HG02943 (cell line): ENCODE data around the gene HTT.

ENCODE experiments used
- ATAC-seq: cut with Tn5 transposase; IDR thresholded peaks from one replicate; pipeline ENCODE4 v1.9.1; 2021; ENCODE audit warnings: mild to moderate bottlenecking, low read depth, moderate library complexity; ENCODE audit not compliant: unreplicated experiment

HTT gene

GRCh38 chr4:3244747-3245146, 170.3 kb downstream of the HTT start:
- no peak for ATAC-seq

GRCh38 chr4:3245676-3246075, 171.2 kb downstream of the HTT start:
- ATAC-seq = no peak

GRCh38 chr4:3246458-3247398, 172.2 kb downstream of the HTT start:
- no peak for ATAC-seq

- no peak for ATAC-seq
These were observed 173.1 kb downstream of the HTT start for GRCh38 chr4:3247399-3248177.

GRCh38 chr4:3248178-3248480, 173.6 kb downstream of the HTT start:
- ATAC-seq = no peak

GRCh38 chr4:3248811-3249661, 174.6 kb downstream of the HTT start, which contains the start of gene MSANTD1:
TSS of gene MSANTD1 (plus strand) at chr4:3249159. CDS start at chr4:3249223, 64 bp downstream.
- no peak for ATAC-seq

GRCh38 chr4:3249711-3250437, 175.4 kb downstream of the HTT start:
- ATAC-seq = no peak

GRCh38 chr4:3250438-3250955, 176.0 kb downstream of the HTT start:
- no peak for ATAC-seq

- ATAC-seq = no peak
These were observed 176.6 kb downstream of the HTT start for GRCh38 chr4:3250956-3251690.

GRCh38 chr4:3251691-3252479, 177.4 kb downstream of the HTT start:
- no peak for ATAC-seq

GRCh38 chr4:3252480-3252828, 178.0 kb downstream of the HTT start:
- ATAC-seq = no peak

- ATAC-seq = no peak
These were observed 178.6 kb downstream of the HTT start for GRCh38 chr4:3252831-3253641.

- no peak for ATAC-seq
These were observed 179.3 kb downstream of the HTT start for GRCh38 chr4:3253808-3254207.

GRCh38 chr4:3254302-3255131, 180.0 kb downstream of the HTT start:
- ATAC-seq = no peak

GRCh38 chr4:3255611-3256186, 181.2 kb downstream of the HTT start:
- no peak for ATAC-seq
